GM18498 (cell line): ENCODE results near the gene DNAH8.

ENCODE experiments used
- ATAC-seq: cut with Tn5 transposase; IDR thresholded peaks from one replicate; pipeline ENCODE4 v1.9.1; 2021; ENCODE audit warnings: mild to moderate bottlenecking, moderate library complexity; ENCODE audit not compliant: unreplicated experiment

Gene DNAH8

DNA sequence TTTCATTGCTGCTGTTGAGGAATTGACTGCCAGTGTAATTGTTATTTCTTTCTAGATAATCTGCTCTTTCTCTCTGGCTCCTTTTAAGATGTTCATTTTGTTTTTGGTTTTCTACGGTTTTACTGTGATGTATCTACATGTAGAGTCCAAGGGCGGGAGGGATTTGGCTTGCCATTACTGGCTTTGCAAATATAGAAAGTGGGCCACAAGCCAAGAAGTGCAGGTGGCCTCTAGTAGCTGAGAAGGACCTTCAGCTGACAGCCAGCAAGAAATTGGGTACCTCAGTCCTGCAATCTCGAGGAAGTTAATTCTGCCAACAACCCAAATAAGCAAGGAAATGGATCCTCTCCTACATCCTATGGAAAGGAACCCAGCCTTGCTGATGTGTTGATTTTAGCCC is 290.7 kb downstream of the DNAH8 start:
- ATAC-seq: no peak

DNA sequence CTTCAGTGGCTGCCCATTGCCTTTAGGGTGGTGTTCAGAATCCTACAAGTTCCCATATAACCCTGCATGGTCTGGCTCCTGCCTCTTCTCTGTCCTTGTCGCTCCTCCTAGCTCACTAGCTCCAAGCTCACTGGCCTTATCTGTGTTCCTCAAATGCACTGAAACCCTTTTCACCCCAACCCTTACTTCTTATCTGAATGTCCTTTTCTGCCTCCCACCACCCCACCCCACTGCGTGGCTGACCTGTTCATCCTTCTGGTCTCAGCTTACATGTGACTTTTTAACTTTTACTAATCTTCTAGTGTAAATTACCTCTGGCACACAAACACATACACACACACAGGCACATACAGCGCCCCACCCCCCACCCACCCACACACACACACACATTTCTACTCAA is 292.5 kb downstream of the DNAH8 start:
- ATAC-seq: no peak

GRCh38 chr6:39008737-39009136 is 293.6 kb downstream of the DNAH8 start:
- ATAC-seq: no peak

- no peak for ATAC-seq
Measured at GRCh38 chr6:39009476-39009875, 294.4 kb downstream of the DNAH8 start.

DNA sequence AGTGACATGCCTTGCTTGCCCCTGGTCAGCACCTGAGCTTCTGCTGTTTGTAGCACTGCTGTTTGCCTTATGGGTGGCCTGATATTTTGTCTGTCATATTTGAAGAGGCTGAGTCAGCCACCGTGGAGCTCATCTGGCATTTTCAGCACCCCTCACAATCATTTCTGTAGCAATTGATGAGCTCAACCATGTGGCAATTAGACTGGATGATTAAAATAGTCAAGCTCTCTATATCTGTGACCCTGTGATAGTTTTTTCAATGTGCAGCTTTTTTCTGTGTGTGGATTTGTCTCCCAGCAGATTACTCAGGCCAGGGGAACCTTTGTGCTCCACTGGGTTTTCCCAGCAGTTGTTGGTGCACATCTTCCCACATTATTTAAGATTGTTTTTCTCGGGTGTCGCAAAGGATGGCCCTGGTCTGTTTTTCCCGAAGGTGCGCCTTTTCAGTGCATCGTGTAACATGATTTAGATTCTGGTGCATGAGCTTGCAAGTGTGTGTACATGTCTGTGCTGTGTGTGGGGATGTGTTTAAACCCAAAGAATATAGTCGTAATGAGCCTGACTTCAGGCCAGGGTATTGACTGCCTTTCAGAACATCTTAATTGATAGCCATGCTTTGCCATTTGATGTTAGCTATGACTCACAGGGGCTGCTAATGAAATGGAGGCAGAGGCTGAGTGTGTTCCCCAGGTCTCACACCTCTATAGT is 301.9 kb downstream of the DNAH8 start:
- ATAC-seq: no peak

GRCh38 chr6:39017547-39017880 is 302.4 kb downstream of the DNAH8 start:
- ATAC-seq: no peak

DNA sequence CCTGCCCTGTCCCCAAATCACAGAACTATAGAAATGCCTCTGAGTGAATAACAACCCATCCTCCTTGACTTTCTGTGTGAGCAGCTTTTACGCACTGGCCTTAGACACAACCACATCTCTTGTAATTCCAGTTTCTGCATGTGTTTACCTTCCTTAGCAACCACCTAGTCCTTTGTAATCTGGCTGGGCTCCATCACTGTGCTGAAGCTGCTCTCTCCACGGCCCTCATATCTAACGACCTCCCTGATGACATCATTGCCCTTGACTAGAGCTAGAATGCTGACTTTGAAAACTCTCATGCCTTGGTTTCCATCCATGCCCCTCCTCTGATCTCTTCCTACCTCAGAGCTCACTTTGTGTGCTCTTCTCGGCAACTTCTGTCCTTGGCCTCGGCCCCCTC is 303.0 kb downstream of the DNAH8 start:
- no peak for ATAC-seq

GRCh38 chr6:39020136-39020535 is 305.0 kb downstream of the DNAH8 start:
- ATAC-seq: no peak

- ATAC-seq: no peak
Measured at GRCh38 chr6:39021041-39021440, 305.9 kb downstream of the DNAH8 start.

DNA sequence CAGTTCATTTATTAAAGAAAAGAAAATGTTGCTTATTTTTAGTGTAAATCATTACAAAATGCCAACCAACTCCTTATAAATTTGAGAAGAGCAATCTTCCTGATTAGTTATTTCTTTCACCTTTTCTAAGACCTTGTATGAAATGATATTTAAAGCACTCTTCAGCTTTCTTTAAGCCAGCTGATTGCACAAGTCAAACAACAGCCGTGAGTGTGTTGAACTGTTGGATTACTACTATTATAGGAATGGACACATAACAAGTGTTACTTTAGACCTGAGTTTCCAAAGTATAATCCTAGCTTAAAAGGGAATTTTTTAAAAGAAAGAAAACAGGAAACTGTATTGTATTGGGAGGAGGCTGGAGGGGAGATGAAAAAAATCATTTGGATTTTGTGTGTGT is 306.7 kb downstream of the DNAH8 start:
- ATAC-seq: no peak

GRCh38 chr6:39026175-39026574 is 311.1 kb downstream of the DNAH8 start:
- no peak for ATAC-seq

GRCh38 chr6:39029156-39030011 is 314.3 kb downstream of the DNAH8 start:
- peak; percentile 56 for ATAC-seq

- no peak for ATAC-seq
Measured at GRCh38 chr6:39035681-39036080, 320.6 kb downstream of the DNAH8 start.

GRCh38 chr6:39037082-39037508 is 322.0 kb downstream of the DNAH8 start:
- ATAC-seq: no peak

- ATAC-seq: no peak
Measured at GRCh38 chr6:39037707-39038106, 322.6 kb downstream of the DNAH8 start.

GRCh38 chr6:39040080-39040673 is 325.1 kb downstream of the DNAH8 start:
- no peak for ATAC-seq

DNA sequence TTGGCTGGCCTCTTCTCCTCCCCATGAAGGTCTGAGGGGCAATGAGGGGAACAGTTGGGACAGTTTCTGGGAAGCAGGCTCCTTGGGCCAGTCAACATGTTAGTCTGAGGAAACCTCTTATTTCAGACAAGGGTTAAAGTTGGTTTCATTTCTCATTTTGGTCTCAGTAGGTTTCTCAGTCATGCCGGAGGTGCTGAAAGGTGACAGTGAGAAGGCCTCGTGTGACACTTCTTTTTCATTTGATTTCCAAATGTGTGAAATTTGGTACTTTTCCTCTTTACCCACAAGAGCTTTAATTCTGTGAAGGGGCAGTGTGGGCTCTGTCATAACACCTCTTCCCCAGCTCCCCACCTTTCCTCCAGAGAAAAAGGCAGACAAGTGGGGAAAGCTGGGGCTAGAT is 326.0 kb downstream of the DNAH8 start:
- ATAC-seq: no peak

DNA sequence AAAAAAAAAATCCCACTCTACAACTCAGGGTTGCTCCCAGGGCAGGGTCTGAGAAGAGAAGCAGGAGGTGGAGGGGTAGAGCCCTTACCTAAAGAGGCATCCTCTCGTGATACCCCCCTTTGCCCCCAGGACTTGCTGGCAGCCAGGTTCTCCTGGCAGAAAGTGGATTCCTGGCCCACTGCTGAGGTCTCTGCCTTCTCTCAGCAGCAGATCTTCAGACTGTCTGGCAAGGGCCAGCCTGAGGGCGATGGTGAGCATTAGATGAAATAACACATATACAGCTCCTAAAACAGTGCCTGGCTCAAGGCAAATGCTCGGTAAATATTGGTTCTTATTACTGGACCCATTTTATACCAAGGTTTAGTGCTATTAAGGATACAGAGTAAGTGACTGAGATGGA is 328.7 kb downstream of the DNAH8 start:
- no peak for ATAC-seq

GRCh38 chr6:39044181-39044580 is 329.1 kb downstream of the DNAH8 start:
- ATAC-seq: no peak

GRCh38 chr6:39047434-39048327 is 332.6 kb downstream of the DNAH8 start:
- no peak for ATAC-seq
